Suprapubic skin (tissue), 3 donors: ENCODE results near the gene IQSEC2.

Experiments used
- CTCF ChIP-seq, 2 donors: fragments of 200-600 bp in 1 of 2; fragments of 450-650 bp in 1 of 2; sonication (generic) in 1 of 2; IDR thresholded peaks; one replicate each; pipeline ENCODE4 v1.5.1; 2016 to 2019; ENCODE audit warnings: antibody characterized with exemption in 2 of 2, mild to moderate bottlenecking in 1 of 2, moderate library complexity in 1 of 2
- POLR2A ChIP-seq, 2 donors: fragments of 450-650 bp; IDR thresholded peaks; one replicate each; pipeline ENCODE4 v1.6.1; 2017; ENCODE audit warnings: antibody characterized with exemption in 2 of 2, mild to moderate bottlenecking in 2 of 2, moderate library complexity in 2 of 2

GRCh38 chrX:53237056-53237455 is 44.3 kb downstream of the IQSEC2 start:
- no peak for TF ChIP-seq POLR2A (IDR thresholded peaks at IDR 0.05)
- TF ChIP-seq CTCF (IDR thresholded peaks at IDR 0.05), result no peak
